ENCODE measurements around the gene MICU1. TPM values are rescaled to one million over a fixed set of nuclear protein-coding genes. Genes with fewer than 3 reads are reported as not detected.

Gene MICU1
- total and polyA plus RNA-seq, 2 of the 13 experiments (the other 11 are each of a cell fraction or from before 2014, with no cell fraction given): 32.5 to 56.1 TPM

GRCh38 chr10:72320676-72321247 lies 305.1 kb downstream of the MICU1 start (continued):
- TF ChIP-seq RBM39 (IDR thresholded peaks at IDR 0.05; ENCODE audit: low read depth, low read length, poor library complexity, severe bottlenecking): no peak
- TF ChIP-seq ZNF746 (CRISPR knock-in tag; IDR thresholded peaks at IDR 0.05): no peak; the same call in 1 of the 2 replicates
- no peak for TF ChIP-seq ZNF572 (CRISPR knock-in tag; IDR thresholded peaks at IDR 0.05)
- peak; percentile 91 for TF ChIP-seq ZMYM3 (CRISPR knock-in tag; IDR thresholded peaks at IDR 0.05)
- TF ChIP-seq ZNF441 (CRISPR knock-in tag; IDR thresholded peaks at IDR 0.05; ENCODE audit: borderline replicate concordance): no peak
- no peak for TF ChIP-seq NR3C1 (CRISPR knock-in tag; IDR thresholded peaks at IDR 0.05)
- TF ChIP-seq, protein P1, sequence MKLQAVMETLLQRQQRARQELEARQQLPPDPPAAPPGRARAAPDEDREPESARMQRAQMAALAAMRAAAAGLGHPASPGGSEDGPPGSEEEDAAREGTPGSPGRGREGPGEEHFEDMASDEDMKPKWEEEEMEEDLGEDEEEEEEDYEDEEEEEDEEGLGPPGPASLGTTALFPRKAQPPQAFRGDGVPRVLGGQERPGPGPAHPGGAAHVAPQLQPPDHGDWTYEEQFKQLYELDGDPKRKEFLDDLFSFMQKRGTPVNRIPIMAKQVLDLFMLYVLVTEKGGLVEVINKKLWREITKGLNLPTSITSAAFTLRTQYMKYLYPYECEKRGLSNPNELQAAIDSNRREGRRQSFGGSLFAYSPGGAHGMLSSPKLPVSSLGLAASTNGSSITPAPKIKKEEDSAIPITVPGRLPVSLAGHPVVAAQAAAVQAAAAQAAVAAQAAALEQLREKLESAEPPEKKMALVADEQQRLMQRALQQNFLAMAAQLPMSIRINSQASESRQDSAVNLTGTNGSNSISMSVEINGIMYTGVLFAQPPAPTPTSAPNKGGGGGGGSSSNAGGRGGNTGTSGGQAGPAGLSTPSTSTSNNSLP (IDR thresholded peaks at IDR 0.05; ENCODE audit: low read depth, low read length): no peak
- TF ChIP-seq, protein P2, sequence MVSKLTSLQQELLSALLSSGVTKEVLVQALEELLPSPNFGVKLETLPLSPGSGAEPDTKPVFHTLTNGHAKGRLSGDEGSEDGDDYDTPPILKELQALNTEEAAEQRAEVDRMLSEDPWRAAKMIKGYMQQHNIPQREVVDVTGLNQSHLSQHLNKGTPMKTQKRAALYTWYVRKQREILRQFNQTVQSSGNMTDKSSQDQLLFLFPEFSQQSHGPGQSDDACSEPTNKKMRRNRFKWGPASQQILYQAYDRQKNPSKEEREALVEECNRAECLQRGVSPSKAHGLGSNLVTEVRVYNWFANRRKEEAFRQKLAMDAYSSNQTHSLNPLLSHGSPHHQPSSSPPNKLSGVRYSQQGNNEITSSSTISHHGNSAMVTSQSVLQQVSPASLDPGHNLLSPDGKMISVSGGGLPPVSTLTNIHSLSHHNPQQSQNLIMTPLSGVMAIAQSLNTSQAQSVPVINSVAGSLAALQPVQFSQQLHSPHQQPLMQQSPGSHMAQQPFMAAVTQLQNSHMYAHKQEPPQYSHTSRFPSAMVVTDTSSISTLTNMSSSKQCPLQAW (CRISPR knock-in tag; IDR thresholded peaks at IDR 0.05): peak; percentile 71
- no peak for TF ChIP-seq ZNF274 (CRISPR knock-in tag; IDR thresholded peaks at IDR 0.05)
- TF ChIP-seq RAD21 (CRISPR knock-in tag; IDR thresholded peaks at IDR 0.05): no peak
- no peak for TF ChIP-seq ZZZ3 (CRISPR knock-in tag; IDR thresholded peaks at IDR 0.05; ENCODE audit: borderline replicate concordance)
- no peak for TF ChIP-seq ATM (IDR thresholded peaks at IDR 0.05; ENCODE audit: borderline replicate concordance)
- no peak for TF ChIP-seq RAD51 (IDR thresholded peaks at IDR 0.05; ENCODE audit: borderline replicate concordance)
- TF ChIP-seq, protein P3, sequence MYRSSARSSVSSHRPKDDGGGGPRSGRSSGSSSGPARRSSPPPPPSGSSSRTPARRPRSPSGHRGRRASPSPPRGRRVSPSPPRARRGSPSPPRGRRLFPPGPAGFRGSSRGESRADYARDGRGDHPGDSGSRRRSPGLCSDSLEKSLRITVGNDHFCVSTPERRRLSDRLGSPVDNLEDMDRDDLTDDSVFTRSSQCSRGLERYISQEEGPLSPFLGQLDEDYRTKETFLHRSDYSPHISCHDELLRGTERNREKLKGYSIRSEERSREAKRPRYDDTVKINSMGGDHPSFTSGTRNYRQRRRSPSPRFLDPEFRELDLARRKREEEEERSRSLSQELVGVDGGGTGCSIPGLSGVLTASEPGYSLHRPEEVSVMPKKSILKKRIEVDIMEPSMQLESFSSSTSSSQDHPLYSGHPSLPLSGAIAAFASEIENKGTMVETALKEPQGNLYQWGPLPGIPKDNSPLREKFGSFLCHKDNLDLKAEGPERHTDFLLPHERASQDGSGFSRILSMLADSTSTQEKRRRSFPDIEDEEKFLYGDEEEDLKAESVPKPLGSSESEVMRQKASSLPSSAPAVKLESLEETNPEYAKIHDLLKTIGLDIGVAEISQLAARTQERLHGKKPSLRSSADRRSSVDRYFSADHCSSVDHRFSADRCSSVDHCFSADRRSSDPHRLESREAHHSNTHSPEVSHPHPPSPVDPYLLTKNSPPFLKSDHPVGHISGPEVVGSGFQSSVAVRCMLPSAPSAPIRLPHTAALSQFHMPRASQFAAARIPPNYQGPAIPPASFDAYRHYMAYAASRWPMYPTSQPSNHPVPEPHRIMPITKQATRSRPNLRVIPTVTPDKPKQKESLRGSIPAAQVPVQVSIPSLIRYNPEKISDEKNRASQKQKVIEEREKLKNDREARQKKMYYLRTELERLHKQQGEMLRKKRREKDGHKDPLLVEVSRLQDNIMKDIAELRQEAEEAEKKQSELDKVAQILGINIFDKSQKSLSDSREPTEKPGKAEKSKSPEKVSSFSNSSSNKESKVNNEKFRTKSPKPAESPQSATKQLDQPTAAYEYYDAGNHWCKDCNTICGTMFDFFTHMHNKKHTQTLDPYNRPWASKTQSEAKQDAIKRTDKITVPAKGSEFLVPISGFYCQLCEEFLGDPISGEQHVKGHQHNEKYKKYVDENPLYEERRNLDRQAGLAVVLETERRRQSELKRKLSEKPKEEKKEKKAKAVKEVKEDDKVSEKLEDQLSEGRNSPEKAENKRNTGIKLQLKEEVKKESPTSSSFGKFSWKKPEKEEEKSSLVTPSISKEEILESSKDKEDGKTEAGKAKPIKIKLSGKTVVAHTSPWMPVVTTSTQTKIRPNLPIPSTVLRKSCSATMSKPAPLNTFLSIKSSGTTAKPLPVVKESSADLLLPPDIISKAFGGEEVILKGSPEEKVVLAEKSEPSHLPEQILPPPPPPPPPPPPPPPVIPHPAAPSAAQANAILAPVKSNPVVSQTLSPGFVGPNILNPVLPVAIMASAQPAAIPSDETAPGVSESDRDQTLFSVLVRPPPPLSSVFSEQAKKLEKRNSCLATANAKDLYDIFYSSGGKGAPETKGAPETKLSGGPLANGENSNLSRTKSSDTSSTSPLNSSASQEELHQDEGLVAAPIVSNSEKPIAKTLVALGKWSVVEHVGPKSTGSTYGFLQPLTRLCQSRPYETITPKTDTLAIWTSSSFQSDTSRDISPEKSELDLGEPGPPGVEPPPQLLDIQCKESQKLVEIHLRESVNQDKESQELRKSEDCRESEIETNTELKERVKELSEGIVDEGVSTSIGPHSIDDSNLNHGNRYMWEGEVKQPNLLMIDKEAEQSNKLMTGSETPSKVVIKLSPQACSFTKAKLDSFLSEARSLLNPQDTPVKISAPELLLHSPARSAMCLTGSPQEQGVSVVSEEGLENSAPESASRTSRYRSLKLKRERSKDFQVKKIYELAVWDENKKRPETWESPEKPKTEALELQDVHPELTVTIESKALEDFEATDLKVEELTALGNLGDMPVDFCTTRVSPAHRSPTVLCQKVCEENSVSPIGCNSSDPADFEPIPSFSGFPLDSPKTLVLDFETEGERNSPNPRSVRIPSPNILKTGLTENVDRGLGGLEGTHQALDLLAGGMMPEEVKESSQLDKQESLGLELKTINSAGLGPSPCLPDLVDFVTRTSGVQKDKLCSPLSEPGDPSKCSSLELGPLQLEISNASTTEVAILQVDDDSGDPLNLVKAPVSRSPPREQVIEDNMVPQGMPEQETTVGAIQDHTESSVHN (CRISPR knock-in tag; IDR thresholded peaks at IDR 0.05): no peak
- TF ChIP-seq HIC2 (CRISPR knock-in tag; IDR thresholded peaks at IDR 0.05; ENCODE audit: low read depth): peak; percentile 73; the same call in 1 of the 2 replicates
- peak; percentile 43; the same call in 1 of the 2 replicates for TF ChIP-seq ZKSCAN1 (IDR thresholded peaks at IDR 0.05; ENCODE audit: low read length)
- TF ChIP-seq ZC3H13 (CRISPR knock-in tag; IDR thresholded peaks at IDR 0.05): no peak

Measured in HepG2 (cell line).